HUDEP-2 (cell line): Measurements from ENCODE around the gene CCK.

Source experiments
- DNase-seq, 76 experiments: peaks; one replicate each; lab custom pipeline; 2025; ENCODE audit not compliant: unreplicated experiment in 76 of 76; lab: John Stamatoyannopoulos, UW

The CCK gene

DNA sequence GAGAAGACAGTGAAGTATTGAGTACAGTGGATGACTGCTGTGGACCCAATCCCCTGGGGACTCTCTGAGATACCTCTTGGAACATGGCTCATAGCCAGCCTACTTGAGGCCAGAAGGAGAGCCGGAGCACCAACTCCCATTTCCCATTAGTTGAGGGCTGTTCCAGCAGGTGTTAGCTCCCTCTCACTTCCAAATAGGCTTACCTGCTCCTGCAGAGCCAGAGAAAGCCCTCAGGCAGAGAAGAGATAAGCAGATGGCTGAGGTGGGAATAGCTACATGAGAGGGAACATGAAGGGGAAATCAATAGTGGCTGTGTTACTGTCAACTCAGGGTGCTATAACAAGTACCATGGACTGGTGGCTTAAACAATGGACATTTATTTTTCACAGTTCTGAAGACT lies 4.6 kb upstream of the CCK start:
- DNase-seq = no peak

- DNase-seq = no peak
Measured at GRCh38 chr3:42269647-42270046, 3.7 kb upstream of the CCK start.

- no peak for DNase-seq
Measured at GRCh38 chr3:42267878-42268277, 1.9 kb upstream of the CCK start.

DNA sequence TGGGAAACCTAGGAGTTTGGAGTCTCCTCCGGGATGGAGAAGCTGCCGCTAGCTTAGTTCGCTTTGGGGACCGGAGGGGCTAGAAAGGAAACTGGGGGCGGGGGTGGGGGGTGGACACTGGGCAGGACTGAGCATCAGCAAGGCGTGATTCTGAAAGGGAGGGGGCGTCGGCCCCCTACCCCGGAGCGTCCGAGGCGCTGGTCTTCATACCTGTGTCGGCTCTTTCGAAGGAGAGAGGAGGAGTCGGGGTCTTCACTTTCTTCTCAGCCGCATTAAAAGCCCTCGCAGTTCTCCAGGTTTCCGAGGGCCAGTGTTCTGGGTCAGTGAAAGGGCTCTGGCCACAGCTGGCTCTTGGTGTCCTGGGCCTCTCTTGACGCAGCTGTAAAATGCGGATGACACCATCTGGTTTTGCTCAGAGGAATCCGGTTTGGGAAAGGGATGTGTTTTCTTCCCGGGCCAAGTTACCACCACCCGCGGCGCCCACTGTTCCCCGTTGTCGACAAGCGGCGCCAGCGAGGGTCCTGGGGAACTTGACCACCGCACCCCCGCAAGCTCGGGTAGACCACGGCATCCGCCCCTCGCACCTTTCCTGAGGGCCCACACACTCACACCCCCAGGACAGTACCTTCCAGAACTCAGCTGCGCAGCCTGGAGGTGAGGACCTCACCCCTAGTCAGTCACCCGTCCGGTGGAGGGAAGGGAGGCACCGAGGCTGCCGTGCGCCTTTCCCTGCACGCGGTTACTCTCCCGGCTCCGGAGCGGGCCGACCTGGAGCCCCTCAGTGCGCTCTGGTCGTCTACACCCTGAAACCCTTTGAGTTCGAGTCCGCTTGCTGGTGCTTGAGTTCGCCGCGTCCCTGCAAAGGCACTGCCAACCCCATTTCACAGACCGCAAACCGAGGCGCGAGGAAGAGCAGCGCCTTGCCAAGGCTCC lies 660 bp downstream of the CCK start:
- DNase-seq = no peak

GRCh38 chr3:42264399-42265058 lies 1.5 kb downstream of the CCK start:
- DNase-seq = peak in 45 of 76 experiments; percentile 0 to 45 (median 15)

DNA sequence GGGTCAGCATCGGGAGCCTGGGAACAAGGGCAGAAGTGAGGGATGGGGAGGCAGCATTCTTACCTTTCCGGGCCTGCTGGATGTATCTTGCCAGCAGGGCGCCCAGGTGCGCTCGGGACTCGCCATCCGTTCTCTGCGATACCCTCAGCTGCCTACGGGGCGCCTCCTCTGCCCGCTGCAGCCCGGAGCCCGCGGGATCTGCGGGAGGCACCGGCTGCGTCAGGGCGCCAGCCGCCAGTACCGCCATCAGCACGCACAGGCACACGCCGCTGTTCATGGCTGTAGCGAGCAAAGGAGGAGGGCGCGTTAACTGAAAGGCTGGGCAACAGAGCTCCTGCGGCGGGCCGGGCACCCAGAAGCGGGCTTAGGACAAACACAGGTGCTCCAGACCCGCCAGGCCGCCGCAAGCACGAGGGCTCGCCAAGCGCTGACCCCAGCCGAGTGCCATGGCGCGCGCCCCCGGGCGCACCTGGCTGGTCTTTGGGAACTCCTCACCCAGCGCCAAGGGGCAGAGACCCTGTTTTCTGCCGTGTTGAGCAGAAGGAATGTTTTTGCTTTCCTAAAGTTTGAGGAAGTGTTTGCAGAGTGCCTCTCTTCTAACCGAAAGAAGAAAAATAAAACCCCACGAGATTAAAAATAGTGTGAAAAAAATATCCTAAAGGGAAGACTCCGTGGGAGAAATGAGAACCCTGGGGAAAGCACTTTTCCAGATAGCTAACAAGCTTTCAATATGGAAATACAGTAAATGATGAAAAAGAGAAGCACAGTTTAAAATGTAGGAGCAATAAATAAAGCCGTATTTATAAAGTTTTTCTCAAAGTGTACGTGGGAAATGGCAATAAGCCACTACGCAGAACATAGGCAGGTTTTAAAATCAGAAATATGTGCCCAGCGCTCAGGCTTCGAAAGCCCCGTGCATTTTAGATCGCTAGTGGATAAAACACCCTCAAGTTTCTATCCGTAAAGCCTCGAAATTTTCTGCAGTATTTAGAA lies 2.3 kb downstream of the CCK start:
- no peak for DNase-seq

DNA sequence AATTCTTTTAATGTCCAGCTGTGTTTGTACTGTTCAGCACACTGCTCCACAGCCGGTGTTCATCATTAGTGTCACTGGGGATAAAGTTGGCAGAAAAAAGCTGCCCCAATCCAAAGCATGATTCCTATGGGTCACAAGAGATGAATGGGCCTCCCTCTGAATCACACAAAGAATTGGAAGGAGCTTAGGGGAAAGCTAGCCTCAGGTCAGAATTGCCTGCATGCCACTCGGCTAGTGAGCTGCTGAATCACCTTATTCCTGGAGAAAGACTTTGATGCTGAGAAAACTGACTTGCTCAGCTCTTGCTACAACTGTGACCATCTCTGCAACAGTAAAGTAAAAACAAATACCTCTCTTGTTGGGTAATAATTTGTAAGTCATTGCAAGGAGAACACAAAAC lies 3.5 kb downstream of the CCK start:
- DNase-seq = no peak

- DNase-seq = no peak
Measured at GRCh38 chr3:42257007-42257406, 9.0 kb downstream of the CCK start.

GRCh38 chr3:42256135-42256819 lies 9.7 kb downstream of the CCK start:
- DNase-seq = no peak

GRCh38 chr3:42254566-42254965 lies 11.4 kb downstream of the CCK start:
- DNase-seq = no peak

DNA sequence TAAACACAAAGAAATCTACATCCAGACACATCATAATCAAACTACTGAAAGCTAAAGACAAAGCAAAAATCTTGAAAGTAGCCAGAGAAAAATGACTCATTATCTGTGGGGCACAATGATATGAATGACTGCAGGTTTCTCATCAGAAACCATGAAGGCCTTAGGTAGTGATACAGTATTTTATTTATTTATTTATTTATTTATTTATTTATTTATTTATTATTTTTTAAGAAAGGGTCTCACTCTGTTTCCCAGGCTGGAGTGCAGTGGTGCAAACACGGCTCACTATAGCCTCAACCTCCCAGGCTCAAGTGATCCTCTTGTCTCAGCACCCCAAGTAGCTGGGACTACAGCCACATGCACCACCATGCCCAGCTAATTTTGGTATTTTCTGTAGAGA lies 15.2 kb downstream of the CCK start:
- no peak for DNase-seq

DNA sequence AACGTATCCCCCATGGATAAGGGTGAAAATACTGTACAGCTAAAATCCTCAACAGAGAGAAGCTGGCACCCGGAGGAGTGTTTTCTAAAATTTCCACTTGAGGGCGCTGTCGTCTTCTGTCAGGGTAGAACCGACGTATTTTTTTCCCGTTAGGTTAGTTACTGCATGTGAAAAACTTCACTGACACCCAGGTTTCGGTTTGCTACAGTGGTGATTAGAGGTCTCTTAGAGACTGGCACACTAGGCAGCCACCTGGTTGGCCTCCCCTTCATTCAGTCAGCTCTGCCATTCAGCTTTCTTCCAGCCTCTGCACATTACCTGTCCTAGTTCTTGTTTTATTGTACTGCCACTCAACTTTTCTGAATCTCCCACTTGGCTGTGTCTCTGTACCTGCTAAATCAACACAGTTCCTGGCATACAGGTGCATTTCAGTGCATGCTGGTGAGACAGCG lies 18.4 kb downstream of the CCK start:
- peak in 44 of 76 experiments; percentile 3 to 65 (median 22) for DNase-seq

GRCh38 chr3:42246091-42246490 lies 19.9 kb downstream of the CCK start:
- DNase-seq = no peak

GRCh38 chr3:42236611-42237010 lies 29.4 kb downstream of the CCK start:
- no peak for DNase-seq

GRCh38 chr3:42235532-42235931 lies 30.5 kb downstream of the CCK start:
- no peak for DNase-seq

- DNase-seq = no peak
Measured at GRCh38 chr3:42230860-42231259, 35.1 kb downstream of the CCK start.

- peak in 7 of 76 experiments; percentile 2 to 30 (median 13) for DNase-seq
Measured at GRCh38 chr3:42229942-42230688, 35.9 kb downstream of the CCK start.

DNA sequence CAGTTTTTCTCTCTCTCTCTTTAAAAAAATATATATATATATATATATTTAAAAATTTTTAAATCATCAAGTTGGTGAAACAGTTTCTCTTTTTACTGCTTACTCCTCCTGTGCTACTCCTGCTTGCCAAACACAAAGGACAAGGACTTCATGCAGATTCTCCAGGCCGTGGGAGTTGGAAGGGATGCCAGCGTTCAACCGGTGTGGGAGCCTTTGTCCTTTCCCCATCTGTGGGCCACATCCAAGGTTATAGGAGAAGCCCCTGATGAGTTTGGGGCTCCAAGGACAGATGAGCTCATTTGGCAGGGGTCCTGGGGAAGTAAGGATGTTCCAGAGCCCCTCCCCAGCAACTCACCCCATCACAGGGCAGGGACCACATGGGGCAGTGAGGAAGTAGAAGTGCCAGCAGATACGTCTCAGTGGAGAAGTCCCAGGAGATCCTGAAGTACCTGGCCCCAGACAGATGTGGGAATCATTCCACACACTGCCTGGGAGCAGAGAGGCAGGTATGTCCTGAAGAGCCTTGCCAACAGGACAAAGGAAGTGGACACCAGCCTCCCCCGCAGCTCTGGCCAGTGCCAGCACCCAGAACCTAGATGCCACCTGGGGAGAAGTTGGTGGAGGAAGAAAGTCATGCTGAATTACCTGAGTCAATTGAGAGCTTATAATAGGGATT lies 36.6 kb downstream of the CCK start:
- no peak for DNase-seq

DNA sequence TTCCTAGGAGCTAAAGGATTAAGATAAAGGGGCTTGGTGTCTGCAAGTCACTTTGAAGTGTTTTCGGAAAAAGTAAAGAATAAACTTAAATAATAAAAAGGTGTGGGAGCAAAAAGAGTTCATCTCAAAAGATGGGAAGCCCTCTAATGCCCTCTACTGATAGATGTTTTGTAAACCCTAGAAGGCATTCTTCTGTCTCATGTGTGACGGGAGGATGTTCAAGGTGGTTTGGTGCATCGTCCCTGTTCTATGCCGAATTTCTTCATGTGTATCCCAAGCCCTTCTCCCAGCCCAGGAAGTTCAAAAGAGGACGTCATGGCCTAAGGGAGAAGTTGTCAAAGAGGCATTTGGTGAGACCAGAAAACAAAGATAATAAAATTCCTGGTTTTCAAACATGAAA lies 37.2 kb downstream of the CCK start:
- peak in 1 of 76 experiments; percentile 5 for DNase-seq
